22Rv1 (cell line): ENCODE data around the gene C1orf21.
A peak's percentile ranks its signal among the peaks of the same experiment; 100 is the strongest.

ENCODE experiments used
- H3K27ac ChIP-seq: fragments of 450-650 bp; 2 replicates; pipeline ENCODE4 v1.5.1; 2017
- ZFX ChIP-seq: fragments of 450-650 bp; IDR thresholded peaks from 2 replicates; pipeline ENCODE4 v1.6.1; 2017; ENCODE audit warnings: antibody characterized with exemption, borderline replicate concordance
- TF ChIP-seq, protein P1 (sequence below): fragments of 450-650 bp; IDR thresholded peaks from 2 replicates; pipeline ENCODE4 v1.5.1; 2017; ENCODE audit warnings: mild to moderate bottlenecking

The C1orf21 gene

GRCh38 chr1:184408580-184408979 lies 21.8 kb downstream of the C1orf21 start:
- TF ChIP-seq, protein P1, sequence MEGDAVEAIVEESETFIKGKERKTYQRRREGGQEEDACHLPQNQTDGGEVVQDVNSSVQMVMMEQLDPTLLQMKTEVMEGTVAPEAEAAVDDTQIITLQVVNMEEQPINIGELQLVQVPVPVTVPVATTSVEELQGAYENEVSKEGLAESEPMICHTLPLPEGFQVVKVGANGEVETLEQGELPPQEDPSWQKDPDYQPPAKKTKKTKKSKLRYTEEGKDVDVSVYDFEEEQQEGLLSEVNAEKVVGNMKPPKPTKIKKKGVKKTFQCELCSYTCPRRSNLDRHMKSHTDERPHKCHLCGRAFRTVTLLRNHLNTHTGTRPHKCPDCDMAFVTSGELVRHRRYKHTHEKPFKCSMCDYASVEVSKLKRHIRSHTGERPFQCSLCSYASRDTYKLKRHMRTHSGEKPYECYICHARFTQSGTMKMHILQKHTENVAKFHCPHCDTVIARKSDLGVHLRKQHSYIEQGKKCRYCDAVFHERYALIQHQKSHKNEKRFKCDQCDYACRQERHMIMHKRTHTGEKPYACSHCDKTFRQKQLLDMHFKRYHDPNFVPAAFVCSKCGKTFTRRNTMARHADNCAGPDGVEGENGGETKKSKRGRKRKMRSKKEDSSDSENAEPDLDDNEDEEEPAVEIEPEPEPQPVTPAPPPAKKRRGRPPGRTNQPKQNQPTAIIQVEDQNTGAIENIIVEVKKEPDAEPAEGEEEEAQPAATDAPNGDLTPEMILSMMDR, result no peak
- no peak for TF ChIP-seq ZFX

GRCh38 chr1:184409011-184409410 lies 22.2 kb downstream of the C1orf21 start:
- peak overlapping the region; percentile 47 for H3K27ac ChIP-seq
- TF ChIP-seq, protein P1, result no peak
- TF ChIP-seq ZFX, result no peak

More at GRCh38 chr1:184408580-184408979, 21.8 kb downstream of the C1orf21 start:
- H3K27ac ChIP-seq, result peak overlapping the region; percentile 47

DNA sequence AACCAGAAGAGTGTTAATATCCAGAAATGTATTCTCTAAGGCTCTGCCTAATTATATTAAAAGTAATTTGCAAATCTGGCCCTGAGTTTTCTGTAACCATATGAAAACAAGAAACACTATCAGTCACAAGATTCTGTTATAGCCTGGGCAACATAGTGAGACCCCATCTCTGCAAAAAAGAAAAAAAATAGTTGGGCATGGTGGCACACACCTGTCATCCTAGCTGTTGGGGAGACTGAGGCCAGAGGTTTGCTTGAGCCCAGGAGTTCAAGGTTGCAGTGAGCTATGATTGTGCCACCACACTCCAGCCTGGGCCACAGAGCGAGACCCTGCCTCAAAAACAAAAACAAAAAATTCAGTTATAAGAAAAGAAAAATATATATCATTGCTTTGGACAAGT lies 25.6 kb downstream of the C1orf21 start:
- H3K27ac ChIP-seq, result no peak overlapping the region
- no peak for TF ChIP-seq ZFX
- TF ChIP-seq, protein P1, result no peak

- no peak for TF ChIP-seq ZFX
- TF ChIP-seq, protein P1, result no peak
- H3K27ac ChIP-seq, result no peak overlapping the region
Observed at GRCh38 chr1:184416481-184416880, 29.7 kb downstream of the C1orf21 start.

DNA sequence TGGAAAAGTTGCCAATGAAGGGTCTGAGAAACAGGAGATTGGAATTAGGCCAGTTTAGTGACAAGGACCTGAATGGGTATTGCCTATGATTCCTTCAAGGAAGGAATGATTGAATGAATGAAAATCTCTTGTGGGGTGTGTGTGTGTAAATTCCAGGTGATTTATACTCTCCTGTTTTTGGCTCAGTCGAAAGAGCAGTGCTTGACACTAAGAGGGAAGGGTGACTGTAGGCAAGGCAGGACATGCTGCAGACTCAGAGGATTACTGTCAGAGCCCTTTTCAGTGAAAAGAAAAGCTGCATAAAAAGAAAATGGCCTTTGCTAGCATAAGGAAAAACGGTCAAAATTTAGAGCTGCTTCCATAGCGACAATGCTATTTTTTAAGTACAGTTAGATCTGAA lies 30.1 kb downstream of the C1orf21 start:
- TF ChIP-seq, protein P1, result no peak
- no peak for TF ChIP-seq ZFX

GRCh38 chr1:184417916-184418315 lies 31.1 kb downstream of the C1orf21 start:
- TF ChIP-seq, protein P1, result no peak
- TF ChIP-seq ZFX, result no peak
- no peak overlapping the region for H3K27ac ChIP-seq

More for the DNA sequence above, 30.1 kb downstream of the C1orf21 start:
- no peak overlapping the region for H3K27ac ChIP-seq

DNA sequence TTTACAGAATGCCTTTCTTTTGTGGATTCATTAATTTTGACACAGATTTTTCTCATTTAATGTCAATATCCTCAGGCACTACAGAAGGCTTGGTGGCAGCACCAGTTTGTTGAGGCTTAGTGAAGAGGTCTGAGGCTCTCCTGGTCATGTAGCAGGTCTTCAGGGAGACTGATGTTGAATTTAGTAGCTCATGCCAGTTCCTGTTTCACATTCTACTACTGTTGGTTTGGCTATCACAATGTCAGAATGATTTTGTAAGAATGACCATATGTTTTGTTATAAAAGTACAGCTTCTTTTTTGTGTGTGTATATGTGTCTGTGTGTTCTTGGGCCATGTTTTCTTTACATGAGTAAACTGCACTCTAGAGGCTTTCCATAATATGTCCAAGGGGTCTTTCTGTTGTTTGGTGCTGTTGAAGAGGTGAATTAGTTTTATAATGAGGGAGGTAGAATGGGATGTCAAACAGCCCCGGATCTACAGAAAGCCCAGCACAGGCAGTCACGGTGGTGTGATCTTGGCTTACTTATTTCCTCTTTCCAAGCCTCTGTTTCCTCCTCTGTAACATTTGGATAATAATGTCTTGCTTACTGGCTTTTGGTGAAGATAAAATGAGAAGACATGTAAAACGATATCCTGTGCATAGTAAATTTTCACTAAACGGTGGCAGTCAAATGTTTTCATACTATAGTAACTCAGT lies 32.0 kb downstream of the C1orf21 start:
- TF ChIP-seq, protein P1, result no peak
- no peak for TF ChIP-seq ZFX
- peak overlapping the region; percentile 22 for H3K27ac ChIP-seq
